HK-2 (cell line): ENCODE data around the gene SAXO1.
A peak's percentile ranks its signal among the peaks of the same experiment; 100 is the strongest.

Experiments
- DNase-seq: peaks from one replicate; pipeline ENCODE4 v3.0.0-alpha.2; 2018; ENCODE audit not compliant: unreplicated experiment

The SAXO1 gene

DNA sequence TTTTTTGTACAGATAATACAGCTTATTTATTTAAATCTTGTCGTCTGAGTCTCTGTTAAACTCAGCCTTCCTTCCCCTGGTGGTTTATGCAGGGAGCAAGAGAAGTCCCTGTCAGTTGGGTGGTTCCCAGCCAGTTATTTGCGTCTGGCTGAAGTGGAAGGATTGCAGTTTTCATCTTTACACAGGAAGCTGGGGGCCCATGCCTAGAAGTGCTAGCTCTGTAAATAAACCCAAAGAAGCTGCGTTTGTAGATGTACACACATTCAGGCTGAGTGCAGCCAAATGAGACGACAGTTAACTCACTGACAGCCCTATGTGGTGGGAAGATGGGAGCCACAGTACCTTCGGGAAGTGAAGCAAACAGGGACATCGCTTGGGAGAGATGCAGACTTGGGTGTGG, 122.1 kb downstream of the SAXO1 start:
- no peak for DNase-seq

DNA sequence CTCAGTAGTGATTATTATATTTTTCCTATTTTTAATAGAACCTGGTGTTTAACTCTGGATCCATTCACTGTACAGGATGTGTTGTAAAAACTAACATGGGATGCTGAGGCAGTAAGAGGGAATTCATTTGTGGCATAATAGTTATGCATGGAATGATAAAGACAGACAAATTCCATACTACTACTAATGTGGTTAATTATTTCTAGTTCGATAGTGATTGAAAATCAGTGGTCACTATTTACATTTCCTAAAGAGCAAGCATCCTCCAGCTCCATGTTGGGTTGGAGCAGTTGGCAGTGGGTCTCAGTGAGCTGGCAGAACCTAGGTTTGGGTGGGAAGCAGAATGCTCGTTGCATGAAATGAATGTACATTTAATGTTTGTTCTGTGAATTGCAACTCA, 122.6 kb downstream of the SAXO1 start:
- no peak for DNase-seq

DNA sequence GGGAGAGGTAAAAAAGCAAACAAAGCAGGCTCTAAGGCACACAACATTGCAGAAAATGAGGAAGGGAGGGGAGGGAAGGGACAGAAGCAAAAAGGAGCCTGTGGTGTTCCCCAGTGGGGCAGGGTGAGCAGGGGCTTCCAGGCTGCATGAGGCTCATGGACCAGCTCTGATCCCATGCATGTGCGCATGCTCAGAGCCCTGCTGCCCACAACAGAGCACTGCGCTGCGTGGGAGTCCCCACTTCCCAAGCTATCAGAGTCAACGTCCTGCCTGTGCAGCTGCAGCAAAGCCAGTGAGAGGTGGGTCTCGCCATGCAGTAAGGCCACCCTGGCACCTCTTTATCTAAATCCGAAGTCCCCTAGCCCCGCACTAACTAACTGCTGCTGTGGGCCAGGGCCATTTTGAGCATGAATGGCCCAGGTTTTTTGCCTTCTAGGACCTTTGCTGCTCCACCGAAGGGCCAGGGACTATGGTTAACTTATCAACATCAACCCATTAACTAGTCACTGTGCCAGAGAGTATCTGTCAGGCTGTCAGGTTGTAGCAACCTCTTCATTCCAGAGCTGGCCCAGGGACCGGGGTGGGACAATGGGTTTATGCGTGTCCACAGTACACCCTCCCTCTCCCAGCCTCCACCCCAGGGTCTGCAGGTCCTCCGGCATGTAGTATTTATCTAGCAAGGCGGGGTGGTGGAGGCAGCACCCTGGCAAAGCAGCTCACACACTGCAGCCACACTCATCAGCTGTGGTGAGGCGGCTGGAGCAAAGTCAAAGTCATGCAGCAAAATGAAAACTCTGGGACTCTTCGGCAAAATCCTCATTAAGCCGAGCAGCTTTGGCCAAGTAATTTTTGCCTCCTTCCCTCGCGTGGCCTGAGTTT, 123.6 kb downstream of the SAXO1 start:
- no peak for DNase-seq

- no peak for DNase-seq
Observed at GRCh38 chr9:18907927-18908625, 124.9 kb downstream of the SAXO1 start.

GRCh38 chr9:18906656-18907395, 126.2 kb downstream of the SAXO1 start:
- DNase-seq, result peak; percentile 22

DNA sequence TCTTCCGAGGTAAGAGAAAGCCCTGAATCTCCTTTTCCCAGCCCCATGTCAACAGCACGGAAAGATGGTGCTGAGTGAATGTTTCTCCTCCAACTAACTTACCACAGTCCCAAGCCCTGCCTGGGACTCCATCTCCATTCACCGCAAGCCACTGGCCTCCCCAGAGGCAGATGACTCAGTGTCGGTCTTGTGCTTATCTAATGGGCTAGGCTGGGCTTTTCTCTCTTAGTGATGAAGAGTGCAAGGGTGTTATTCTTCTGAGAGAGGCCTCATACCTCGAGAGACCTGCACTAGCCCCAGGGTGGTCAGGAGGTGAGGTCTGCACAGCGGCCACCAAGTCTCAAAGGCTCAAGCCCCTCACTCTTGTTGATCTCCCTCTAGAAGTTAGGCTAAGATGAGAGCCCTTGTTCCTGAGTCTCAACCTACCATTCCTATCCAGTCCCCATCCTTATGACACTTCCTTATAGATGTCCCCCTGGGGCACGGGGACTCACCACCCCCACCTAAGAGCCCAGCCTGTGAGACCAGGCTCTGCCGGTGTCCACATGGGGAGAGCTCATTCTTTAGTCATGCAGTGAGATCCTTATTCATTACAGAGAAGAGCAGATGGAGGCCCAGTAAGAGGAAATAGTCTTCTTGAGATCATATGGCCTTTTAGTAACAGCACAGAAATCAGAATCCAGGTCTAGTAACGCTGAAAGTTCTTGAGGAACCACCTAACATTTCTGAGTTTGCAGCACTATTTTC, 127.0 kb downstream of the SAXO1 start:
- DNase-seq, result no peak

- DNase-seq, result no peak
Observed at GRCh38 chr9:18905028-18905882, 127.8 kb downstream of the SAXO1 start.

DNA sequence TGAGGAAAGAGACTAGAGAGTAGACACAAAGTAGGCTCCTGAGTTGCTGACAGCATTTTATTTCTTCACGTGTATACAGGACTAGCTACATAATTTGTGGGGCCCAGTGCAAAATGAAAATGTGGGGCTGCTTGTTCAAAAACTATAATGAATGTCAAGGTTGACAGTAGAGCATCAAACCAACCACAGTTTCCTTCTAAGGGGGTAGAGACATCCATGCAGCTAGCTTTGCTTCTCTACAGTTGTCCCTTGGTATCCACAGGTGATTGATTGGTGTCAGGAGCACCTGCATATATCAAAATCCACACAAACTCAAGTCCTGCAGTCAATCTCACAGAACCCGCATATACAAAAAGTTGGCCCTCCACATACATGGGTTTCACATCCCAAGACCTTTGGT, 129.6 kb downstream of the SAXO1 start:
- no peak for DNase-seq

- DNase-seq, result no peak
Observed at GRCh38 chr9:18896531-18897179, 136.4 kb downstream of the SAXO1 start.

- DNase-seq, result no peak
Observed at GRCh38 chr9:18896004-18896403, 137.0 kb downstream of the SAXO1 start.

DNA sequence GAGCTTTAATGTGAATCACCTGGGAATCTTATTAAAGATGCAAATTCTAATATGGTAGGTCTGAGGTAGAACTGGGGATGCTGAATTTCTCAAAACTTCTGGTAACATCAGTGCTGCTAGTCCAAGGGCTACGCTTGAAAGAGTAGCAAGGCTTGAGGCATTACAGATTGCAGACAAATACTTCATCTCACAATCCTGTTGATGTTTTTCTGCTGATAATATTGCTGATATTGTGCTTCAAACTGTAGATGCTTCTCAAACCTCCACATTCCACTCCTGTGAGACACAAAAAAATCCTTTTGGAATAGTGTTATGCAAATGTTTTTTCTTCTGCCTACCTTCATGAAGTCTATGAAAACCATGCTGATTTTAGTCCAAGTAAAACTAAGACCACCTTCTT, 139.5 kb downstream of the SAXO1 start:
- DNase-seq, result no peak

- DNase-seq, result no peak
Observed at GRCh38 chr9:18893046-18893445, 140.0 kb downstream of the SAXO1 start.

GRCh38 chr9:18891946-18892670, 140.9 kb downstream of the SAXO1 start:
- DNase-seq, result no peak

DNA sequence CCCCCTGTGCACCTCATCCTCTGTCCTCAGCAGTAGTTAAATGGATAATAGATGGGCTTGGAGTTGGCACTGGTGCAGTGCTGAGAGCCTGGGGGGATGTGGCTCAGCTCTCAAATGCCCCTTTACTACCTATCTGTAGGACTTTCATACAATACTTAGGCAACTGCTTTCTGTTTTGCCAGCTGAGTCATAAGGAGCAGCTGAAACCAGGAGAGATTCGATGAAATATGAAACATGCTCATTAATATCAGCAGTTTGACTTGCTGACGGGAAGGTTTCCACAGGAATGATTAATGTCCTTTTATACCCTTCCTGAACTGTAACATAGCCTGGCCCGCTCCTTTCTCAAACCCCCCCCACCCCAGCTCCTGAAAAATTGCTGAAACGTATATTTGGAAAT, 142.6 kb downstream of the SAXO1 start:
- no peak for DNase-seq

DNA sequence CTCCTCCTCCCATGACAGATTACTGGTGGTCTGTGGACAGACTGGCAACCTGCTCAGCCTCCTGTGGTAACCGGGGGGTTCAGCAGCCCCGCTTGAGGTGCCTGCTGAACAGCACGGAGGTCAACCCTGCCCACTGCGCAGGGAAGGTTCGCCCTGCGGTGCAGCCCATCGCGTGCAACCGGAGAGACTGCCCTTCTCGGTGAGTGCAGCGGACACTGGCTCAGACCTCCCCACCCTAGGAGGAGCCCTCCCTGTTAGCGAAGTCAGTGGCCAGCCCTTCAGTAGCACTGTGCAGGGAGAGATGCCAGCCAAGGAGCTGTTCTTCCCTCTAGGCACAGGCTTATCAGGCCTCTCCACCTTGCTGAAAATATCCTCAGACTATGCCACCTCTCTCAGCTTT, 143.5 kb downstream of the SAXO1 start:
- DNase-seq, result no peak

GRCh38 chr9:18888290-18888689, 144.7 kb downstream of the SAXO1 start:
- DNase-seq, result no peak

DNA sequence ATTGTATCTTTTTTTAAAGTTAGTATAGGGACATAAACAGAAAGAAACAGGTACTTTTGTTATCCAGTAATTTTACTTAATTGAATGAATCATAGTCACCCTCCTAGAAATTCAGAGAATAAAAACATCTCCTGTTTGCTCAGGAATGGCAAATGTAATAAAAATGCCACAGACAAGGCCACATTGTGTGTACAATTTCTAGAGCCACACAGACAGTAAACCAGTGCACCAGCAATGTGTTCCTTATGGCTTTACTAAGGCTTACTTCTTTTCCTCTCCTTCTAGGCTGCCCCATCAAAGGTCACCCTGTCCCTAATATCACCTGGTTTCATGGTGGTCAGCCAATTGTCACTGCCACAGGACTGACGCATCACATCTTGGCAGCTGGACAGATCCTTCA, 145.5 kb downstream of the SAXO1 start:
- DNase-seq, result no peak

- no peak for DNase-seq
Observed at GRCh38 chr9:18881758-18882157, 151.3 kb downstream of the SAXO1 start.

GRCh38 chr9:18877984-18878383, 155.0 kb downstream of the SAXO1 start:
- DNase-seq, result no peak
